ENCODE measurements around the gene SUPT6H.

SUPT6H gene

DNA sequence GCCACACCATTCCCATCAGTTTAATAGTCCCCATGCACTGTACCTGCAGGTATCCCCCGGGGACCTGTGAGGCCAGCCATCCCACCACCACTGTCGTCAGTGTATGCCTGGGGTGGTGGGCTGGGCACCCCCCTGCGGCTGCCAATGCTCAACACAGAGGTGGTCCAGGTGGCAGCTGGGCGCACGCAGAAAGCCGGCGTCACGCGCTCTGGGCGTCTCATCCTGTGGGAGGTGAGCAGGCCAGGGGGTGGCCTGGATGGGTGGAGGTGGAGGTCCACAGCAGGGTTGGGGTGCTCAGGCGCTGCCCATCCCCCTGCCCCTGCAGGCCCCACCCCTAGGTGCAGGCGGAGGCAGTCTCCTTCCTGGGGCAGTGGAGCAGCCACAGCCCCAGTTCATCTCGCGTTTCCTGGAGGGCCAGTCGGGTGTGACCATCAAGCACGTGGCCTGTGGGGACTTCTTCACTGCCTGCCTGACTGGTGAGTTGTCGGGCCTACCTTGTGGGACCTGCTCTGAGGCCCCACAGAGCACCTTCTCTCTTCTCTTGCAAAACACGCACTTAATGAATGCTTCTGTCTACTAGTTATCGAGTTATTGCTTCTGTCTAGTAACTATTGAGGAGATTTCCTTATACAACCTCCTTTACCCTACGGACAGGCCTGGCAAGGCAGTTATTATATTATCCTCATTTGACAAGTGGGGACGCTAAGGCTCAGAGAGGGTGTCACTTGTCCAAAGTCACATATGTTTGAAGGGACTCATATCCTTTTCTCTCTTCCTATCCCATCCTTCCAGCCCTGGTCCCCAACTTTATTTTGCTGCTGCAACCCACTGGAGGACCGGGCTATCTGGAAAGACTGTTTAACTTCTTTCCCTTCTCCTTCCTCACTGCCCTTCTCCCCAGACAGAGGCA is 76.0 kb downstream of the SUPT6H start:
- TF ChIP-seq ZNF274 (IDR thresholded peaks at IDR 0.05; ENCODE audit: low read depth, low read length), result no peak
- peak overlapping the region; percentile 8; the same call in 1 of the 2 replicates for H3K4me3 ChIP-seq (ENCODE audit: low read length)

DNA sequence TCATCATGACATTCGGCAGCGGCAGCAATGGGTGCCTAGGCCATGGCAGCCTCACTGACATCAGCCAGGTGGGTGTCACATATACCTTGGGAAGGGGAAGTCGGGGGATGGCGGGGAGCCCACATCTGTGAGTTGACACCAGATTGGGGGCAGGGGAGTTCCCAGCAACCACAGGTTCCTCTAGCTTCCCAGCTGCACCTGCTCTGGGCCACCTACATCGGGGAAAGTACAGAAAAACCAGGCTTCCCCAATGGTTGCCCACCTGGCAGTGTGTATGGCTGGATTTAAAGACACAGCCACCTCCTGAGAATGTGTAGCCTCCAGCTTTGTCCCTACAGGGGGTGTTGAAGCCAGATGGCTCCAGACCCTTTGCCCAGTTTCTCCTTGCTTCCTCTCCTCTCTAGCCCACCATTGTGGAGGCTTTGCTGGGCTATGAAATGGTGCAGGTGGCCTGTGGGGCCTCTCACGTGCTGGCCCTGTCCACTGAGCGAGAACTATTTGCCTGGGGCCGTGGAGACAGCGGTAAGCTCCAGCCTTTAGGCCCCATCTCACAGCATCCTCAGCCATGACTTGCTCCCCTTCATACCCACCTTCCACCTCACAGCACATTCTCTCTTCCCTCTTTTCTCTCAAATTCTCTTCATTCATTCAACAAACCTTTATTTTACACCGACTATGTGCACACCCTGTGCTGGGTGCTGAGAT is 76.8 kb downstream of the SUPT6H start:
- H3K4me3 ChIP-seq (ENCODE audit: low read length), result peak overlapping the region; percentile 8; the same call in 1 of the 2 replicates
- TF ChIP-seq ZNF274 (IDR thresholded peaks at IDR 0.05; ENCODE audit: low read depth, low read length), result no peak

DNA sequence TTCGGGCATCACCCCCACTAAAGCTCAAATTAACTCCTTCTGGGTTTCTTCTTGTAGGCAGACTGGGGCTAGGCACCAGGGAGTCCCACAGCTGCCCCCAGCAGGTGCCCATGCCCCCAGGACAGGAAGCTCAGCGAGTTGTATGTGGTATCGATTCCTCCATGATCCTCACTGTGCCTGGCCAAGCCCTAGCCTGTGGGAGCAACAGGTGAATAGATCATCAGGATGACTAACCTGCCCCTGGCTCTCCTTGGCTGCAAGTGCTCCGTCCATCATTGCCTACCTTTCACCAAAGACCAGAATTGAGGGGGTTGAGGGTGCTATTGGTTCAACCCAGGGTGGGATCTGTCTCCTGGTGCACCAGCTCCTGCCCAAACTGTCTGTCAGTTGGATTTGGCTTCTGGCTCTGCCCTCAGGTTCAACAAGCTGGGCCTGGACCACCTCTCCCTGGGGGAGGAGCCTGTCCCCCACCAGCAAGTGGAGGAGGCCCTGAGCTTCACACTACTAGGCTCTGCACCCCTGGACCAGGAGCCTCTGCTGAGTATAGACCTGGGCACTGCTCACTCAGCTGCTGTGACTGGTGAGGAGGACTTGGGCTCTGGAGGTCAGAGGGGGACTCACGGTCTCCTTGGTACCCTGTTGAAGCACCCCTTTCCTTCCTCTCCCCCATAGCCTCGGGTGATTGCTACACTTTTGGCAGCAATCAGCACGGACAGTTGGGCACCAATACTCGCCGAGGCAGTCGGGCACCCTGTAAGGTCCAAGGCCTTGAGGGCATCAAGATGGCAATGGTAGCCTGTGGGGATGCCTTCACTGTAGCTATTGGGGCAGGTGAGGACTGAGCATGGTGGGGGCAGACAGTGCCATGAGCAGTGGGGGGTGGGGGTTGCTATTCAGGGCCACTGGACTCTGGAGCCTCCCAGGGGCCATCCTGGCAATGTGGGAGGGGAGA is 78.7 kb downstream of the SUPT6H start:
- no peak overlapping the region; the same call in 1 of the 2 replicates for H3K4me3 ChIP-seq (ENCODE audit: low read length)
- no peak; the same call in 1 of the 2 replicates for TF ChIP-seq ZNF274 (IDR thresholded peaks at IDR 0.05; ENCODE audit: low read depth, low read length)

DNA sequence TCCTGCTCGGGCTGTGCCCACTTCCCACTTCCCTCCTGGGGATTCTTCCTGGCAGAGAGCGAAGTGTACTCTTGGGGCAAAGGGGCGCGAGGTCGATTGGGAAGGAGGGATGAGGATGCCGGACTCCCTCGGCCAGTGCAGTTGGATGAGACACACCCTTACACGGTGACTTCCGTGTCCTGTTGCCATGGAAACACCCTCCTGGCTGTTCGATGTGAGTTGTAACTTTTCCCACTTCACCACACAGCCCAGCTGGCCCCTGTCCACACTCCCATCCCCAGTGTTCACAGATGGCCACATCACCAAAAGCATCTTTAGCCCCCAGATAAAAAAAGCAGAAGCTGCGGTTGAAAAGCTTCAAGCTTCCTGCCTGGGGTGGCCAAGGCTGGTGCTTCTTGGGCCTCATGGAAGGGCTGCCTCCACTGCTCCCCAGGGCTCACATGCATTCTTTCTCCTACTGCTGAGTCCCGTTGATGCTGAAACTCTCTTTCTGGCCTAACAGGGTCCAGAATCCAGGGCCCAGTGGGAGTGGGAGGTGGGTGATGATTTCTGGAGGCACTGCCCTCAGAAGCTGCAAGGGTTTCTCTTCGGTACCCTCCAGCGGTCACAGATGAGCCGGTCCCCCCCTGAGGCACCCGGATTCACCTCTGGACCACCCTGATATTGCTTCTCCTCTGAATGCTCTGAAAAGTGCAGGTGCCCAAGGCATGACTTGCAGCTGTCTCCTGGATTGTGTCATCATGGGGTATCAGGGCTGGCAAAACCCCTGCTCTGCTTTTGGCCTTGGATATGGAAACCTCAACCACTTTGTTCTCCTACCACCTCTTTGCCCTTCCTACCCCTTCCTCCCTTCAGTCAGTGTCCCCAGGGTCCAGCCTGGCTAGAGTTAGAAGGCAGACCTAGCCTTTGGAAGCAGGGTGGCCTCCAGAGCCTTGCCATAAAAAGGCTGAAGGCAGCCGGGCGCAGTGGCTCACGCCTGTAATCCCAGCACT is 79.6 kb downstream of the SUPT6H start:
- no peak for TF ChIP-seq ZNF274 (IDR thresholded peaks at IDR 0.05; ENCODE audit: low read depth, low read length)
- H3K4me3 ChIP-seq (ENCODE audit: low read length), result no peak overlapping the region; the same call in 1 of the 2 replicates

DNA sequence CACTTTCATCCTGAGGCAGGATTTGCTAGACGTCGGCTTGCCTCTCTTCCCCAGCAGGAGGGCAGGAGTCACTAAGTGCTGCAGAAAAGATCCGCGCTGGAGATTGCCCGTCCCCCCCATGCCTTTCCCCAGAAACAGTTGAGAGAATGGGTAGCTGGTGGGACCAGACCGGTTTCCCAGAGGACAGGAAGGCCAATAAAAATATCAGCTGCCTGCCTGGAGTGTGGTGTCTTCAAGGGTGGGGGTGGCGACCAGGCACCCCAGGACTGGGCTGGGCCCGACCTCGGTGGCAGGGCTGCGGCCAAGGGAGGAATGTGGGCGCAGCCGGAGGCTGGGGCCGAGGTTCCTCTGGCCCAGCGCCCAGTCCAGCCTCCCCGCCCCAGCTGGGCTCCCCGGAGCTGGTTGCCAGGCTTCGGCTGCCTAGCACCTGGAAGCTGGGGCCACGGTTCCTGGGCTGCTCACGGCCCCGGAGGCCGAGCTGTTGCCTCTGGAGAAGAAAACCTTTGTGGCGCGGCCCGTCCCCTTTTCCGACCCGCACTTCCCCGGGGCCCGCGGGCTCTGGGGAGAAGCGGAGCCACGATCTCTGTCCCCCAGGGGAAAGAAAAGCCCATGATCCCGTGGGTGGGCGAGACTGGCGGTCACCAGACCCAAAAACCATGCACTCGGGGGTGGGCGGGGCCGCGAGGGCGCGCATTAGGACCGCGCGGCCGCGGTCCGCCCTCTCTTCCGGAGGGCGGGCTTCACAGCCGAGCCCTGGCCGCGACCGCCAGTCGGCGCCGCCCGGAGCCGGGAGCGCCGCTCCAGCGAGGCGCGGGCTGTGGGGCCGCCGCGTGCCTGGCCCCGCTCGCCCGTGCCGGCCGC is 81.5 kb downstream of the SUPT6H start, which contains the start of gene TRAF4:
TRAF4 (plus strand) TSS at position 769 of the 861 bp plus-strand sequence. CDS start 102 bp downstream, outside the sequence.
- no peak for TF ChIP-seq ZNF274 (IDR thresholded peaks at IDR 0.05; ENCODE audit: low read depth, low read length)
- peak within 1 kb of the TSS; percentile 93 for H3K4me3 ChIP-seq (ENCODE audit: low read length)

DNA sequence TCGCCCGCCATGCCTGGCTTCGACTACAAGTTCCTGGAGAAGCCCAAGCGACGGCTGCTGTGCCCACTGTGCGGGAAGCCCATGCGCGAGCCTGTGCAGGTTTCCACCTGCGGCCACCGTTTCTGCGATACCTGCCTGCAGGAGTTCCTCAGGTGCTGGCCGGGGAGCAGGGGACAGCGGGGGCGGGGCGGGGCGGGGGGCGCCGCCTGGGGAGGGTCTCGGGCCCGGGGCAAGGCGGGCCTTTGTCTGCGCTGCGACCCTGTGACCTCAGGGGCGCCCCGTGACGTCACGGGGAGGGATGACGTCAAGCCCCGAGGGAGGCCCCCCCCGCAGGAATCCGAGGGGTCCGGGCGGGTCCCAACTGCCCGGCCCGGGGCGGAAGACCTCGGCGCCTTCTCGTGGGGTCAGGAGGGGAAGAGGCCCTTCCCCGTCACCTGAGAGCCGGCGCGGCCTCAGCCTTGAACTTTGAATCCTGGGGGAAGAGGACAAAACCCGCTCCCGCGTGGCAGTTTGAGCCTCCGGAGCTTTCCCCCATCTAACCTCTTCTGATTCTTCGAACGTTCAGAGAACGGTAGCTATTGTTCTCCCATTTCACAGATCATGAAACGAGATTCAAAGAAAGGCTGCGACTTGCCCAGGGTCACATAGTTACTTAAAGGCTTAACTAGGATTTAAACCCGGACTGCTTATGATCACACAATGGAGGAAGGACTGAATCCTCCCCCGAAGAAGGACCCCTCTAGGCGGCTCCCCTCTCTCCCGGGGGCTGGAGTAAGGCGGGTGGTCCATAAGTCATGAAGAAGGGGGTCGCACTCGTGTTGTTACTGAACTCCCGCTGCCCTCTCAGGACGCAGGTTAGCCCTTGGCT is 82.3 kb downstream of the SUPT6H start:
- no peak for TF ChIP-seq ZNF274 (IDR thresholded peaks at IDR 0.05; ENCODE audit: low read depth, low read length)

DNA sequence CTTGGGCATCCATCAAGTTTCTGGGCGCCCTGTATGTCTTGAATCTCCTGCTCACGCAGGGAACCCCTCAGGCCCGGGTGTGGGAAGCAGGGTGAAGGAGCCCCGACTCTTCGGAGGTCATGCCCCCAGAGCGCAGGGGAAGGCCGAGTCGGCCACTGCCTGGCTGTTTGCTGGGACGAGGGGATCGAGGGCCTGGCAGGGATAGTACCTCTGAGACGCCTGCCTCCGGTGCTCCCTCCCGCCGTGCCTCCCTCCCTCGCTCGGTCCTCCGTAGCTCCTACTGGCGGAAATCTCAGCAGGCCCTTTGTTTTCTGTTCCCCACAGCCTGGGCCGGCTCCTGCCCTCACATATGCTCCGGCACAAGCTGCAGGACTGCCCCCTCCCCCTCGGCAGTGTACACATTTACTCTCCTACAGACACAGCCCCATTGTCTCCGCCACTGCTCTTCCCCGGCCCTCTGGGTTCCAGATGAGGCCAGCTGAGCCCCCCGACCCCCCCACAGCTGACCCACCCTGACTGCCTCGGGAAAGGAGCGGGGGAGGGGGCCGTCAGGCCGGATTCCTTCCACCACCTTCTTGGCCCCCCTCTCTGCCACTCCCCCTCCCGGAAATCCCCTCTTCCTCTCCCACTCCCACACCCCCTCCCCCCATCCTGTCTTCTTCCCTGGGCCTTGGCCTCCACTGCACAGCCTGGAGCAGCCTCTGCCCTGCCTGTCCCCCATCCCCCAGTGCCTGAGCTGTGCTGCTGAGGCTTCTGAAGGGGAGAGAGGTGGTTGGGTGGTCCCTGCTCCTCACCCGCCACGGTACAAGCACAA is 83.2 kb downstream of the SUPT6H start:
- peak overlapping the region; percentile 93 for H3K4me3 ChIP-seq (ENCODE audit: low read length)
- TF ChIP-seq ZNF274 (IDR thresholded peaks at IDR 0.05; ENCODE audit: low read depth, low read length), result no peak

More for the DNA sequence above, 82.3 kb downstream of the SUPT6H start:
- H3K4me3 ChIP-seq (ENCODE audit: low read length), result peak overlapping the region; percentile 93

DNA sequence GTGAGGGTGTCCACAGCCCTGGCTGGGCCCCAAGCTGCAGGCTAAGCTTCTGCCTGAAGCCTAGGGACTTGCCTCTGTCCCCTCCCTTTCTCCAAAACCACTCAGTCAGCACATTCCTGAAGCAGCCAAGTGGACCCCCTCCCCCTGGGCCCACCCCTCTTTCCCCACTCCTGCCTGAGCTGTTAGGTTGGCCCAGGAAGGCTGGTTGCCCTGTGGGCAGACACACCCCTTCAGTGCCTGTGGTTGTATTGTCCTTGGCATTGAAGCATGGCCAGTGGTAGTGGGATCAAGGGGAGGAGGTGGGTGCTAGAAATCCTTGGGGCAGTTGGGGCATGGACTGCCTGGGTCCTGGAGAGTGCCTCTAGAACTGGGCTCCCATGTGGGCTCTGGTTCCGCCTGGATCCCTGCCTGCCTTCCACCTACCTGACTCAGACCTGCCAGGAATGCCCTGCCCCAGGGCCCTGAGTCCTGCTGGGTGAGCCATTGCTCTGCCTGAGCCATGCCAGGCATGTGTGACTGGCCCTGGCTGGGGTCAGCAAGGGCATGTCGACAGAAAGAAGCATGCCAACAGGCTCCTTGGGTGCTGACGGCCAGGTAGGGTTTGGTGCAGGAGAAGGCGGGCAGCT is 83.9 kb downstream of the SUPT6H start:
- no peak for TF ChIP-seq ZNF274 (IDR thresholded peaks at IDR 0.05; ENCODE audit: low read depth, low read length)
- peak overlapping the region; percentile 93 for H3K4me3 ChIP-seq (ENCODE audit: low read length)

DNA sequence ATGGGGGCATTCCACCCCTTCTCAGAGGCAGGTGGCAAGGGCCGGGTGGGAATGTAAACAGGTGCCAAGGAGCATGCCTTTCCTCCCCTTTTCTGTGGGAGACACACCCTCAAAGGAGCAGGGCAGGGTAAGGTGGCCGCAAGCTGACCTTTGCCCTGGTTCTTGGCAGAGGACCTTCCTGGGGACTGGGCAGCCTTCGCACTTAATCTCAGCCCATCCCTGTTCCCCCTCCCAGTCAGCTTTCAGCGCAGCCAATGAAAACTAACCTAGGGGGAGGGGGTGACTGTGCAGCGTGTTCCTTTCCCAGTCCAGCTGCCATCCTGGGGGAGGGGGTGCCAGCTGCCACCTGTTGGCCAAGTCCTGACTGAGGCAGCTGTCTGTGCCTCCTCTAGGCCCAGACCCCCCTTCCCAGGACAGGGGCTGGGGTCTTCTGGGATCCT is 84.6 kb downstream of the SUPT6H start:
- TF ChIP-seq ZNF274 (IDR thresholded peaks at IDR 0.05; ENCODE audit: low read depth, low read length), result no peak
- peak overlapping the region; percentile 93; the same call in 1 of the 2 replicates for H3K4me3 ChIP-seq (ENCODE audit: low read length)

Measured in GM08714 (cell line).